ENCODE results near the gene LSM4. TPM values are rescaled to one million over a fixed set of nuclear protein-coding genes. Genes with fewer than 3 reads are reported as not detected.

The LSM4 gene
- total and polyA plus RNA-seq, 2 of the 4 experiments (the other 2 are of a cell fraction), result 44.8 to 118 TPM

- no peak for ATAC-seq (ENCODE audit: low read depth)
- in situ Hi-C loops (cut with MboI; ENCODE audit: low sequenced_read_pairs), result no loop called here
- TF ChIP-seq USF2 (IDR thresholded peaks at IDR 0.05; ENCODE audit: low read depth, low read length) (no peak), CTCF (conservative IDR thresholded peaks at IDR 0.05; ENCODE audit: low read depth, low read length) (no peak), MXI1 (IDR thresholded peaks at IDR 0.05; ENCODE audit: borderline replicate concordance, low read depth, low read length) (no peak), FOS (IDR thresholded peaks at IDR 0.05; ENCODE audit: low read depth, low read length) (no peak), RCOR1 (IDR thresholded peaks at IDR 0.05; ENCODE audit: insufficient replicate concordance, low read length) (no peak), SMC3 (IDR thresholded peaks at IDR 0.05; ENCODE audit: low read depth, low read length) (no peak), ELK1 (IDR thresholded peaks at IDR 0.05; ENCODE audit: borderline replicate concordance, low read depth, low read length) (no peak), MAFK (IDR thresholded peaks at IDR 0.05; ENCODE audit: low read depth, low read length) (no peak), RFX5 (IDR thresholded peaks at IDR 0.05; ENCODE audit: low read depth, low read length) (no peak), NFE2L2 (IDR thresholded peaks at IDR 0.05; ENCODE audit: low read depth, low read length) (no peak), CEBPB (IDR thresholded peaks at IDR 0.05; ENCODE audit: low read depth, low read length) (no peak), POLR2A (IDR thresholded peaks at IDR 0.05; ENCODE audit: low read depth, low read length) (no peak), BHLHE40 (IDR thresholded peaks at IDR 0.05; ENCODE audit: low read depth, low read length) (no peak), RAD21 (IDR thresholded peaks at IDR 0.05; ENCODE audit: low read length) (no peak), CHD1 (IDR thresholded peaks at IDR 0.05; ENCODE audit: low read depth, low read length) (no peak), MAZ (IDR thresholded peaks at IDR 0.05; ENCODE audit: borderline replicate concordance, low read depth, low read length) (no peak)
- peaks cover 0 to 14% of the 10 kb centered on the region in 2 experiments; a peak in 2 of 4 replicates for H3K79me1 ChIP-seq (ENCODE audit: low read depth in 1 of 2, low read length in 2 of 2)
- H2BK120ac ChIP-seq (ENCODE audit: low read depth, low read length), result no peak overlapping the region
- ChIA-PET POLR2A (ENCODE audit: unreplicated experiment) (interaction anchor here (0.6 kb wide), 1 partner anchor 20 kb away, joined by 30 read pairs; no protein-coding TSS in a partner anchor), CTCF (interaction anchor here (0.6 to 0.7 kb wide), 2 partner anchors 22 to 28 kb away, joined by 3 to 5 read pairs; no protein-coding TSS in a partner anchor)
- peaks cover 23% of the 10 kb centered on the region; the same call in 1 of the 2 replicates for H3K9me1 ChIP-seq (ENCODE audit: insufficient read depth, low read length)
- H3K36me3 ChIP-seq (ENCODE audit: control insufficient read depth, insufficient read depth, low read length), result no peaks in the 10 kb centered on the region
- no peaks in the 10 kb centered on the region for H3K27me3 ChIP-seq (ENCODE audit: control insufficient read depth, insufficient read depth, low read length)
- no peak overlapping the region for H2BK20ac ChIP-seq (ENCODE audit: low read depth, low read length)
- no peak overlapping the region for H4K5ac ChIP-seq (ENCODE audit: low read depth, low read length)
- no peak overlapping the region for H2AFZ ChIP-seq (replicated peaks; ENCODE audit: low read length, poor library complexity)
- no peak overlapping the region for H3K4me3 ChIP-seq (ENCODE audit: insufficient read depth, low read depth, low read length)
- no peak overlapping the region for H4K8ac ChIP-seq (ENCODE audit: low read depth in 2 of 2, low read length in 2 of 2)
- no peaks in the 10 kb centered on the region for H4K20me1 ChIP-seq (ENCODE audit: insufficient read depth, low read length)
- no peak overlapping the region for H3K14ac ChIP-seq (replicated peaks; ENCODE audit: low read depth, low read length)
- no peak overlapping the region for H3K9ac ChIP-seq (ENCODE audit: low read depth, low read length)
- no peak overlapping the region for H3K27ac ChIP-seq (ENCODE audit: insufficient read depth, low read length)
- 67% methylated on average over 1 of the region's 9 CpGs; no CpG with 5 or more reads in 1 of the 2 experiments for WGBS, 2 experiments (ENCODE audit: extremely low coverage in 2 of 2, insufficient read length in 1 of 2)
- no peaks in the 10 kb centered on the region for H3K9me3 ChIP-seq (ENCODE audit: control insufficient read depth, insufficient read depth, low read length)
- H2BK15ac ChIP-seq (ENCODE audit: low read depth, low read length), result no peak overlapping the region
- H2BK5ac ChIP-seq (ENCODE audit: low read depth, low read length, poor library complexity, severe bottlenecking), result no peak overlapping the region
- H3K23ac ChIP-seq (ENCODE audit: low read depth, low read length), result no peak overlapping the region
- H3K56ac ChIP-seq (ENCODE audit: extremely low read depth, insufficient read depth, low read length), result no peak overlapping the region
- no peak overlapping the region for H2AK9ac ChIP-seq (replicated peaks; ENCODE audit: low read depth, low read length, poor library complexity)
- no peak for DNase-seq
- BruUV-seq (replicated peaks), result no TSS peak
- intact Hi-C loops (cut with micrococcal nuclease), result no loop called here
- H3K18ac ChIP-seq (ENCODE audit: low read depth, low read length), result no peak overlapping the region
- no peak overlapping the region; the same call in 1 of the 2 replicates for H2AK5ac ChIP-seq (ENCODE audit: low read depth, low read length)
- no peak overlapping the region for H3K4ac ChIP-seq (ENCODE audit: low read depth, low read length)
- H3K4me1 ChIP-seq (ENCODE audit: control insufficient read depth, insufficient read depth, low read length), result peaks cover 19% of the 10 kb centered on the region
- no peak overlapping the region for H3K4me2 ChIP-seq (ENCODE audit: low read depth, low read length)
- no peak overlapping the region for H4K91ac ChIP-seq (ENCODE audit: insufficient read depth, low read depth, low read length)
- dilution Hi-C loops (cut with HindIII; ENCODE audit: low sequenced_read_pairs, unreplicated experiment), result no loop called here
Observed at GRCh38 chr19:18299654-18300053, 23.2 kb downstream of the LSM4 start.

Measured in IMR-90 (cell line).